Lower leg skin (tissue), 4 donors: ENCODE measurements around the gene TNN. TPM values are rescaled to one million over a fixed set of nuclear protein-coding genes. Genes with fewer than 3 reads are reported as not detected.
A peak's percentile ranks its signal among the peaks of the same experiment; 100 is the strongest.

Source experiments
- DNase-seq, 2 donors: peaks; one replicate each; pipeline ENCODE4 v3.0.0-alpha.2; 2019; ENCODE audit warnings: low spot score in 2 of 2
- H3K4me3 ChIP-seq: fragments of 200-600 bp; sonication (generic); 2 replicates; pipeline ENCODE4 v1.5.1; 2017; ENCODE audit warnings: mild to moderate bottlenecking, low read depth; ENCODE audit not compliant: poor library complexity, severe bottlenecking
- POLR2A ChIP-seq, 2 donors: fragments of 450-650 bp; IDR thresholded peaks; one replicate each; pipeline ENCODE4 v1.6.1; 2016 to 2017; ENCODE audit warnings: antibody characterized with exemption in 2 of 2, mild to moderate bottlenecking in 1 of 2, moderate library complexity in 1 of 2
- WGBS, 2 donors: methylation state at CpG; one replicate each; pipeline ENCODE4 v1.1.5; 2018; 5-methylcytosine and 5-hydroxymethylcytosine counted together
- intact Hi-C: fragments of 100-400 bp; cut with DNase I; formaldehyde crosslinking; loops from one replicate; pipeline ENCODE4 v1.15.0; 2023; ENCODE audit warnings: low total_unique reads
- total RNA-seq, 4 donors: library from RNA; depleted of rRNA; stranded (reverse); fragments of >200 nt; gene quantifications; one replicate each; pipeline ENCODE4 v1.1.0, GENCODE V29; 2016
- TF ChIP-seq, protein P1 (sequence below), 3 donors: fragments of 450-650 bp; IDR thresholded peaks; one replicate each; pipeline ENCODE4 v1.5.1; 2016; ENCODE audit warnings: antibody characterized with exemption in 3 of 3, mild to moderate bottlenecking in 3 of 3, moderate library complexity in 2 of 3

Gene TNN
- total RNA-seq, 4 donors from 2014 or later, result 0.30 to 2.5 (median 0.84) TPM

DNA sequence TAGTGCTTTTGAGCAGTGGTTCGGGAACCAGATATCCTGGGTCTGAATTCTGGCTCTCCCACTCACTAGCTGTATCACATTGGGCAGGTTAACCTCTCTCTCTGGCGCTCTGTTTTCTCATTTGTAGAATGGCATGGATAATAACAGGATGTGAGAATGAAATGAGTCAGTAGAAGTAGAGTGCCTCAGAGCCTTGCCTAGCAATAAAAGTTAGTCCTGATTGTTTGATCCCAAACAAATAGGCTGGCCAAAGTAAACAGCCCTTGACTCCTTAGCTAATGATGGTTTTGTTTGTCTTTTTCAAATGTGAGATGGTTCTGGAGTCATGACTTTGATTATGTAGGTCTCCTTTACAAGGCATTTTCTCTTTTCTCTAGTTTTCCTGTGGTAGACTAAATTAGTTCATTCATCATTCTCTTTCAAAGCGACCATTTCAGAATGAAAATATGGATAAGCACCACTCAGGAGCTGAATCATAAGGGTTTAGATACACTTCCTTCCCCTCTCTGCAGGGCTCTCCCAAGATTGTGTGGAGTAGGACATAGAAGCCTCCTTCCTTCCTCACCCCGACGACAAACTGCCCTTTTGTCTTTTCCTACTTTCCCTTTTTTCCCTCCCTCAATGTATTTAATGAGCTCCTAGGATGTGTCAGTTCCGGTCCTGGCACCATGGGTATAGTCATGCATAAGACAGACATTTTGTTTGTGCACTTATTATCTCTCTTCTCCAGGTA lies 101.8 kb downstream of the TNN start:
- H3K4me3 ChIP-seq, result no peak overlapping the region
- TF ChIP-seq, protein P1, sequence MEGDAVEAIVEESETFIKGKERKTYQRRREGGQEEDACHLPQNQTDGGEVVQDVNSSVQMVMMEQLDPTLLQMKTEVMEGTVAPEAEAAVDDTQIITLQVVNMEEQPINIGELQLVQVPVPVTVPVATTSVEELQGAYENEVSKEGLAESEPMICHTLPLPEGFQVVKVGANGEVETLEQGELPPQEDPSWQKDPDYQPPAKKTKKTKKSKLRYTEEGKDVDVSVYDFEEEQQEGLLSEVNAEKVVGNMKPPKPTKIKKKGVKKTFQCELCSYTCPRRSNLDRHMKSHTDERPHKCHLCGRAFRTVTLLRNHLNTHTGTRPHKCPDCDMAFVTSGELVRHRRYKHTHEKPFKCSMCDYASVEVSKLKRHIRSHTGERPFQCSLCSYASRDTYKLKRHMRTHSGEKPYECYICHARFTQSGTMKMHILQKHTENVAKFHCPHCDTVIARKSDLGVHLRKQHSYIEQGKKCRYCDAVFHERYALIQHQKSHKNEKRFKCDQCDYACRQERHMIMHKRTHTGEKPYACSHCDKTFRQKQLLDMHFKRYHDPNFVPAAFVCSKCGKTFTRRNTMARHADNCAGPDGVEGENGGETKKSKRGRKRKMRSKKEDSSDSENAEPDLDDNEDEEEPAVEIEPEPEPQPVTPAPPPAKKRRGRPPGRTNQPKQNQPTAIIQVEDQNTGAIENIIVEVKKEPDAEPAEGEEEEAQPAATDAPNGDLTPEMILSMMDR (IDR thresholded peaks at IDR 0.05), result no peak
- TF ChIP-seq POLR2A (IDR thresholded peaks at IDR 0.05), result no peak
- intact Hi-C loops, result no loop called here
- 80 to 82% methylated on average over 6 of the region's 6 CpGs for WGBS, 2 donors
- DNase-seq, result no peak

DNA sequence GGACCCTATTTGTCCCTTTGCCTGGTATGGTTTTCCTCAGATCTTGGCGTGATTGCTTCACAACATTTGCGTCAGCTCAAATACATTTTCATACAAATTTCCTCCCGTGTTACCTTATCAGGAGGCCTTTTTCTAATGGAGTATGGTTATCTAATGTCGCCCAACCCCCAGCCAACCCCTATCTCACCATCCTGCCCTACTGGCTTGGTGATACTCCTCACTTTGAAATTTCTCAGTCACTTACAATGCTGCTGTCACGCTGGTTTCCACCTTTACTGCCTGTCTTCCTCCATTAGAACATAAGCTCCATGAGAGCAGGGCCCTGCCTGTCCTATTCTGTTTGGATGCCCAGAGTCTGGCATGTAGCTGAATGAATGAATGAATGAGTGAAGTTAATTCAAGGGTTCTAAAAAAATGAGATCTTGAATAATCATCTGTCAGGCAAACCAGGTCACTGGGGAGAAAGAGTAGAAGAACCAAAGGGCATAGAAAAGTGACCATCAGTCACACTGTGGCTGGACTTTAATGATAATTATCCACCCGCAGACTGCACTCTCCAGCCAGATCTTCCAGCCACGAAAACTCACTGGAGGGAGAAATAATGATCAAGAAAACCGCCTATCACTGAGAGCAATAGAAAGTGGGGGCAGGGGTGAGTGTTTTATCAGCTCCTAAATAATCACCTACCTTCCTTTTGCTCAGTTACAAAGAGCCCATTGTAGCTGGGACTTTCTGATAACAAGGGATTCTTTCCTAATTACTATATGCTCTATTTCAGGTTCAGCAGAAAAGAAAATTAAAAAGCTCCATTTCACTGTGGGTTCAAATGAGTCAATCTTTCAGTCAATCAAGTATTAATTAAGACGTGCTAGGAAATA lies 103.6 kb downstream of the TNN start:
- intact Hi-C loops, result no loop called here
- 92 to 94% methylated on average over 9 of the region's 9 CpGs for WGBS, 2 donors
- TF ChIP-seq POLR2A (IDR thresholded peaks at IDR 0.05), result no peak
- TF ChIP-seq, protein P1 (IDR thresholded peaks at IDR 0.05), result no peak
- DNase-seq, result no peak
- H3K4me3 ChIP-seq, result no peak overlapping the region

DNA sequence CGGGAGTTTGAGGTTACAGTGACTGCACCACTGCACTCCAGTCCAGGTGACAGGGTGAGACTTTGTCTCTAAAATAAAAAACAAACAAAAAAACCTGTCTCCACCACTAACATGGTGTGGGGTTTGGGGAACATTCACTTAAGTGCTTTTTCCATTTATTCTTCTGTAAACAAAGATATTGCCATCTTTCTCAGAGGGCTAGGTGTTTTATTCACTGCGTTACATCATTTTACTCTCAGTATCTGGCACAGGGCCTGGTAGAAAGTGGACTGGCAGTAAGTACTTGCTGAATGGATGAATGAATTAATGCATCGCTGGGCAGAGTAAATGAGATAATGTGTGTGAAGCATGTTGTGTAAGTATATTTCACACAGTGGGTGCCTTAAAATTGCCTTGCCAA lies 104.9 kb downstream of the TNN start:
- no peak for TF ChIP-seq POLR2A (IDR thresholded peaks at IDR 0.05)
- TF ChIP-seq, protein P1 (IDR thresholded peaks at IDR 0.05), result no peak
- WGBS, 2 donors, result 93 to 94% methylated on average over 3 of the region's 3 CpGs
- no peak for DNase-seq
- intact Hi-C loops, result no loop called here
- no peak overlapping the region for H3K4me3 ChIP-seq

DNA sequence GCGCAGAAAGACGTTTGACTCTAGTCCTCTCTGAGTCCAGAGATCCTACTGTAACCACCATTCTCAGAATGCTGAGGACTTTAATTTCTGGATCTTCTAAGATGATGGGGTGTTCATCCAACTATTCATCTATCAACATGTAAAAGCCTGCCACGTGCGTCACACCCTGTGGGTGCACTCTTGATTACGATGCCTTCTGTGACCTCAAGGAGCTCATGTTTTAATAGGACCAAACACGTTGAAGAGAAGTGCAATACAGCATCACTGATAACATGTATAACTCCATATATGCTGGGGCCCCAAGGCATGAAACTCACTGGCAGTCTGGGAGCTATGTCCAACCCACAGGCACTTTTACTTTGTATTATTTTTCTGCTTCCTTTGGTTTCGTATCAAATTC lies 105.9 kb downstream of the TNN start:
- TF ChIP-seq, protein P1 (IDR thresholded peaks at IDR 0.05), result no peak
- TF ChIP-seq POLR2A (IDR thresholded peaks at IDR 0.05), result no peak
- 65 to 68% methylated on average over 7 of the region's 7 CpGs for WGBS, 2 donors
- DNase-seq, result no peak
- no peak overlapping the region for H3K4me3 ChIP-seq
- intact Hi-C loops, result no loop called here

DNA sequence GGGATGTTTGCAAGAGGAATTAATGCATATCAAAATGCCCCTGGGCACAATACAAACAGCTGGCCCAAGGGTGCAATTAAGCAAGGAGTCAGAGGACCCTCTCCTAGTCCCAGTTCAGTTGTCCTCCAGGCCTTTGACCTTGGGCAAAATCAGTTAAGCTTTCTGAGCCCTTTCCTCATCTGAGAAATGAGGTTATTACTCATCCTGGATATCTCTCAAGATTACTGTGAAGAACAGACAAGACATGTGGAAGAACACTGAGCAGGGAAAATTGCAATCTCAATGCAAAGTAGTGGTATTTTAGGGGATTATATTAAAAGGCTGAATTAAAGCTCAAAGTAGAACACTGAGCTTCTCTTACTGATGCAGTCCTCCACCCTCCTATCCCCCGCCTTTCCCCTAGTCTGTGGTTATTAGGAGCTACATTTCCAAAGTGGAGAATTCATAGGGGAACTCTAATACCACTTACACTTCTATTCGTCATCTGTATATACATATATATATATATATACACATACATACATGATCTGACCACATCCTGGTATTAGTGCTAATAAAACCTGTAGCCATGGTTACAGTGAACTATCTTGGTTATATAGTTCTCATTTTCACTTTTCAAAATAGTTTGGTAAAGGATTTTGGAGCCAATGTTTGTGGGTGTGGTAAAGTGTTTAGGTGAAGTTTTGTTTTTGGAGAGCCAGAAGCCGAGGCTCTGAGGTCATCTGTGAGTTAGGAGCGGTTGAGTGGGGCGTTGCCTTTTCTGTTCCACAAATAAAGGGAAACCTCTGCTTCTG lies 106.9 kb downstream of the TNN start:
- WGBS, 2 donors, result 49 to 57% methylated on average over 5 of the region's 5 CpGs
- DNase-seq, result peak in 1 of 2 donors; percentile 9
- H3K4me3 ChIP-seq, result no peak overlapping the region
- intact Hi-C loops, result no loop called here
- TF ChIP-seq POLR2A (IDR thresholded peaks at IDR 0.05), result no peak
- TF ChIP-seq, protein P1 (IDR thresholded peaks at IDR 0.05), result no peak
